BLaER1 treated with 17β-estradiol and CSF1 and Interleukin-3, amounts not matched to agents 10 nM and 100 nM (cell line): ENCODE data around the gene SACM1L.

Source experiments
- H3K27ac ChIP-seq, 11 experiments: shearing (Covaris generic); formaldehyde crosslinking; 2 replicates each; pipeline ENCODE4 v1.8.1; 2022
- H3K27me3 ChIP-seq, 11 experiments: shearing (Covaris generic); formaldehyde crosslinking; 2 replicates each; pipeline ENCODE4 v1.8.1; 2022
- H3K36me3 ChIP-seq, 11 experiments: shearing (Covaris generic); formaldehyde crosslinking; 2 replicates each; pipeline ENCODE4 v1.8.1; 2022
- H3K4me1 ChIP-seq, 10 experiments: shearing (Covaris generic); formaldehyde crosslinking; 2 replicates each; pipeline ENCODE4 v1.8.1; 2022
- H3K4me2 ChIP-seq, 11 experiments: shearing (Covaris generic); formaldehyde crosslinking; 2 replicates each; pipeline ENCODE4 v1.8.1; 2022
- H3K4me3 ChIP-seq, 10 experiments: shearing (Covaris generic); formaldehyde crosslinking; 2 replicates each; pipeline ENCODE4 v1.8.1; 2022
- H3K9ac ChIP-seq, 11 experiments: shearing (Covaris generic); formaldehyde crosslinking; 2 replicates each; pipeline ENCODE4 v1.8.1; 2022
- H3K9me3 ChIP-seq, 11 experiments: shearing (Covaris generic); formaldehyde crosslinking; replicated peaks in 1 of 11; 2 replicates each; pipeline ENCODE4 v1.8.1; 2022
- H4K20me1 ChIP-seq, 11 experiments: shearing (Covaris generic); formaldehyde crosslinking; 2 replicates each; pipeline ENCODE4 v1.8.1; 2022
- Cebpa-rat ChIP-seq, 11 experiments: shearing (Covaris generic); IDR thresholded peaks; 2 replicates each; pipeline ENCODE4 v1.8.1; 2022

Gene SACM1L

GRCh38 chr3:45792036-45792435 lies 102.8 kb downstream of the SACM1L start:
- Histone ChIP-seq H3K9ac (no peak overlapping the region), H3K9me3 (peaks cover 26 to 53% (median 37%) of the 10 kb centered on the region in 11 experiments), H3K36me3 (no peaks in the 10 kb centered on the region), H3K4me3 (0 out of 20 replicates have a peak overlapping the region, but pooled peaks of 1 of the 10 experiments have one; percentile 5), H3K27ac (peak overlapping the region in 4 of 11 experiments; percentile 4 to 67 (median 32); a peak in 6 of 22 replicates), H3K27me3 (peaks cover 22 to 33% (median 29%) of the 10 kb centered on the region in 11 experiments), H3K4me1 (peaks cover 15 to 32% (median 25%) of the 10 kb centered on the region in 10 experiments), H3K4me2 (peak overlapping the region; percentile 10 to 78 (median 58); a peak in 20 of 22 replicates), H4K20me1 (no peaks in the 10 kb centered on the region)
- no peak for TF ChIP-seq Cebpa-rat (IDR thresholded peaks at IDR 0.05)

- no peak overlapping the region for H3K4me3 ChIP-seq
- H3K9me3 ChIP-seq: peaks cover 26 to 48% (median 34%) of the 10 kb centered on the region in 11 experiments
- peak overlapping the region in 2 of 11 experiments; percentile 31 to 67; a peak in 2 of 22 replicates for H3K27ac ChIP-seq
- no peaks in the 10 kb centered on the region for H4K20me1 ChIP-seq
- H3K36me3 ChIP-seq: no peaks in the 10 kb centered on the region
- H3K4me2 ChIP-seq: peak overlapping the region in 9 of 11 experiments; percentile 38 to 78 (median 59); a peak in 14 of 22 replicates
- TF ChIP-seq Cebpa-rat (IDR thresholded peaks at IDR 0.05): no peak
- no peak overlapping the region for H3K9ac ChIP-seq
- peaks cover 28 to 39% (median 35%) of the 10 kb centered on the region in 11 experiments for H3K27me3 ChIP-seq
- H3K4me1 ChIP-seq: peaks cover 15 to 32% (median 25%) of the 10 kb centered on the region in 10 experiments
Measured at GRCh38 chr3:45792516-45793172, 103.4 kb downstream of the SACM1L start.

GRCh38 chr3:45793482-45794176 lies 104.4 kb downstream of the SACM1L start:
- Histone ChIP-seq H3K27me3 (peaks cover 32 to 48% (median 43%) of the 10 kb centered on the region in 11 experiments), H3K9me3 (peaks cover 16 to 39% (median 25%) of the 10 kb centered on the region in 11 experiments), H3K36me3 (no peaks in the 10 kb centered on the region), H3K9ac (no peak overlapping the region), H3K4me3 (no peak overlapping the region), H3K4me1 (peaks cover 15 to 32% (median 25%) of the 10 kb centered on the region in 10 experiments), H3K4me2 (no peak overlapping the region), H4K20me1 (no peaks in the 10 kb centered on the region), H3K27ac (no peak overlapping the region)
- no peak for TF ChIP-seq Cebpa-rat (IDR thresholded peaks at IDR 0.05)

DNA sequence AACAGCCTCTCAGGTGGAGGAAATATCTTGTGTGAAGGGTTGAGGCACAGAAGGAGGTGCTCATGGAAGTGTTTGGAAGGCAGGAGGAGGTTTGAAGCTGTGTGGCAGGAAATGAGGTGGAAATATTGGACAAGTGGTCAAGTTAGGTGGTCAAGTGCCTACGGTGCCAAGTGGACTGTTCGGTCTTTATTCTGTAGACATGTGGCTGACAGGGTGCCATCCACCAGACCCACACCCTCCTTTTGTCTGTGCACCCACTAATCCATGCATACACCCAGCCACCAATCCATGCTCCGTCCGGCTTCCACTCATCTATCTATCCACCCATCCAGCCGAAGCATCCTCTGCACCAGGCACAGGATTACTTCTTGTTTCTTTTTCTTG lies 105.0 kb downstream of the SACM1L start:
- H3K36me3 ChIP-seq: no peaks in the 10 kb centered on the region
- no peak overlapping the region for H3K4me3 ChIP-seq
- H4K20me1 ChIP-seq: no peaks in the 10 kb centered on the region
- no peak overlapping the region for H3K9ac ChIP-seq
- H3K4me2 ChIP-seq: no peak overlapping the region
- peaks cover 11 to 34% (median 20%) of the 10 kb centered on the region in 11 experiments for H3K9me3 ChIP-seq
- H3K27ac ChIP-seq: no peak overlapping the region
- peaks cover 15 to 32% (median 25%) of the 10 kb centered on the region in 10 experiments for H3K4me1 ChIP-seq
- H3K27me3 ChIP-seq: peaks cover 32 to 48% (median 43%) of the 10 kb centered on the region in 11 experiments
- TF ChIP-seq Cebpa-rat (IDR thresholded peaks at IDR 0.05): no peak

- Histone ChIP-seq H3K9me3 (peaks cover 6 to 29% (median 15%) of the 10 kb centered on the region in 11 experiments), H3K27me3 (peaks cover 32 to 48% (median 43%) of the 10 kb centered on the region in 11 experiments), H3K4me3 (no peak overlapping the region), H3K4me1 (peaks cover 15 to 32% (median 25%) of the 10 kb centered on the region in 10 experiments), H3K9ac (no peak overlapping the region), H3K4me2 (no peak overlapping the region), H3K36me3 (no peaks in the 10 kb centered on the region), H3K27ac (no peak overlapping the region), H4K20me1 (no peaks in the 10 kb centered on the region)
- TF ChIP-seq Cebpa-rat (IDR thresholded peaks at IDR 0.05): no peak
Measured at GRCh38 chr3:45794660-45795059, 105.5 kb downstream of the SACM1L start.
